Measurements from ENCODE around the gene GLRX. TPM values are rescaled to one million over a fixed set of nuclear protein-coding genes. Genes with fewer than 3 reads are reported as not detected.

The GLRX gene
- polyA plus RNA-seq, 1 of the 3 experiments (the other 2 are of a cell fraction) = 40.0 TPM

GRCh38 chr5:95771892-95772291 is 50.6 kb downstream of the GLRX start:
- ChIA-PET POLR2A (no interaction called here), CTCF (interaction anchor here (0.8 to 3.5 kb wide), 5 partner anchors 10 to 108 kb away, joined by 3 to 33 read pairs (median 8); no protein-coding TSS in a partner anchor)
- peaks cover 10% of the 10 kb centered on the region for H3F3A ChIP-seq (replicated peaks; ENCODE audit: insufficient read depth)
- H3K9me3 ChIP-seq = no peaks in the 10 kb centered on the region
- H3K27me3 ChIP-seq (ENCODE audit: insufficient read depth) = no peaks in the 10 kb centered on the region
- 97% methylated on average over 2 of the region's 2 CpGs for WGBS (ENCODE audit: low lambda C conversion rate)
- H3K9ac ChIP-seq = no peak overlapping the region
- H3K79me2 ChIP-seq (ENCODE audit: insufficient read depth) = no peaks in the 10 kb centered on the region
- H3K36me3 ChIP-seq (replicated peaks in 1 of 2; ENCODE audit: control insufficient read depth in 1 of 2, insufficient read depth in 2 of 2, low read length in 1 of 2) = peaks cover 29 to 44% of the 10 kb centered on the region in 2 experiments
- no peak overlapping the region; a peak in 2 of 4 replicates for H3K27ac ChIP-seq (ENCODE audit: low read depth in 2 of 2, low read length in 1 of 2)
- no peak for DNase-seq
- no peak overlapping the region for H3K4me2 ChIP-seq
- peaks cover 9 to 15% of the 10 kb centered on the region in 2 experiments; a peak in 3 of 4 replicates for H3K4me1 ChIP-seq (ENCODE audit: control insufficient read depth in 1 of 2, insufficient read depth in 2 of 2, low read depth in 1 of 2, low read length in 1 of 2)
- no peak overlapping the region for H2AFZ ChIP-seq (ENCODE audit: low read depth)
- no peak overlapping the region for H3K4me3 ChIP-seq (ENCODE audit: low read depth in 2 of 2, low read length in 1 of 2)
- no peaks in the 10 kb centered on the region for H3K9me2 ChIP-seq
- TF ChIP-seq GABPA (IDR thresholded peaks at IDR 0.05; ENCODE audit: low read depth) = no peak
- no peak for TF ChIP-seq RCOR1 (IDR thresholded peaks at IDR 0.05; ENCODE audit: low read length)
- no peak for TF ChIP-seq PBX3 (IDR thresholded peaks at IDR 0.05)
- TF ChIP-seq REST (IDR thresholded peaks at IDR 0.05; ENCODE audit: low read depth, low read length) = no peak
- no peak for TF ChIP-seq RXRA (IDR thresholded peaks at IDR 0.05; ENCODE audit: borderline replicate concordance, low read depth)
- no peak for TF ChIP-seq POLR2AphosphoS5 (IDR thresholded peaks at IDR 0.05; ENCODE audit: low read depth, low read length)
- no peaks in the 10 kb centered on the region for H4K20me1 ChIP-seq (ENCODE audit: insufficient read depth)

GRCh38 chr5:95770830-95771708 is 51.5 kb downstream of the GLRX start:
- H2AFZ ChIP-seq (ENCODE audit: low read depth) = no peak overlapping the region
- H3F3A ChIP-seq (replicated peaks; ENCODE audit: insufficient read depth) = peaks cover 10% of the 10 kb centered on the region
- ChIA-PET CTCF (interaction anchor here (0.8 to 3.5 kb wide), 7 partner anchors 8 to 107 kb away, joined by 3 to 33 read pairs (median 6); no protein-coding TSS in a partner anchor), POLR2A (no interaction called here)
- H3K4me3 ChIP-seq (ENCODE audit: low read depth in 2 of 2, low read length in 1 of 2) = no peak overlapping the region
- no peaks in the 10 kb centered on the region for H4K20me1 ChIP-seq (ENCODE audit: insufficient read depth)
- no peaks in the 10 kb centered on the region for H3K9me3 ChIP-seq
- H3K4me1 ChIP-seq (ENCODE audit: control insufficient read depth in 1 of 2, insufficient read depth in 2 of 2, low read depth in 1 of 2, low read length in 1 of 2) = peaks cover 9 to 15% of the 10 kb centered on the region in 2 experiments; a peak in 3 of 4 replicates
- 48% methylated on average over 8 of the region's 8 CpGs for WGBS (ENCODE audit: low lambda C conversion rate)
- H3K27me3 ChIP-seq (ENCODE audit: insufficient read depth) = no peaks in the 10 kb centered on the region
- H3K9me2 ChIP-seq = no peaks in the 10 kb centered on the region
- H3K79me2 ChIP-seq (ENCODE audit: insufficient read depth) = no peaks in the 10 kb centered on the region
- DNase-seq = no peak
- peaks cover 29 to 38% of the 10 kb centered on the region in 2 experiments for H3K36me3 ChIP-seq (replicated peaks in 1 of 2; ENCODE audit: control insufficient read depth in 1 of 2, insufficient read depth in 2 of 2, low read length in 1 of 2)
- H3K9ac ChIP-seq = no peak overlapping the region; the same call in 1 of the 2 replicates
- TF ChIP-seq YY1 (IDR thresholded peaks at IDR 0.05; ENCODE audit: low read depth) (no peak), NRF1 (IDR thresholded peaks at IDR 0.05; ENCODE audit: low read depth, low read length) (no peak)
- peak overlapping the region; percentile 8 to 75; a peak in 3 of 4 replicates for H3K27ac ChIP-seq (ENCODE audit: low read depth in 2 of 2, low read length in 1 of 2)
- peak overlapping the region; percentile 33; the same call in 1 of the 2 replicates for H3K4me2 ChIP-seq

Measured in SK-N-SH (cell line).